ENCODE measurements around the gene KCTD17. TPM values are rescaled to one million over a fixed set of nuclear protein-coding genes. Genes with fewer than 3 reads are reported as not detected.

KCTD17 gene, protein sequence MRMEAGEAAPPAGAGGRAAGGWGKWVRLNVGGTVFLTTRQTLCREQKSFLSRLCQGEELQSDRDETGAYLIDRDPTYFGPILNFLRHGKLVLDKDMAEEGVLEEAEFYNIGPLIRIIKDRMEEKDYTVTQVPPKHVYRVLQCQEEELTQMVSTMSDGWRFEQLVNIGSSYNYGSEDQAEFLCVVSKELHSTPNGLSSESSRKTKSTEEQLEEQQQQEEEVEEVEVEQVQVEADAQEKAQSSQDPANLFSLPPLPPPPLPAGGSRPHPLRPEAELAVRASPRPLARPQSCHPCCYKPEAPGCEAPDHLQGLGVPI
- 17.5 and 24.9 TPM in 2 replicates for total RNA-seq (2014; rRNA removed; shearing (Covaris generic); ENCODE audit: low replicate concordance)

DNA sequence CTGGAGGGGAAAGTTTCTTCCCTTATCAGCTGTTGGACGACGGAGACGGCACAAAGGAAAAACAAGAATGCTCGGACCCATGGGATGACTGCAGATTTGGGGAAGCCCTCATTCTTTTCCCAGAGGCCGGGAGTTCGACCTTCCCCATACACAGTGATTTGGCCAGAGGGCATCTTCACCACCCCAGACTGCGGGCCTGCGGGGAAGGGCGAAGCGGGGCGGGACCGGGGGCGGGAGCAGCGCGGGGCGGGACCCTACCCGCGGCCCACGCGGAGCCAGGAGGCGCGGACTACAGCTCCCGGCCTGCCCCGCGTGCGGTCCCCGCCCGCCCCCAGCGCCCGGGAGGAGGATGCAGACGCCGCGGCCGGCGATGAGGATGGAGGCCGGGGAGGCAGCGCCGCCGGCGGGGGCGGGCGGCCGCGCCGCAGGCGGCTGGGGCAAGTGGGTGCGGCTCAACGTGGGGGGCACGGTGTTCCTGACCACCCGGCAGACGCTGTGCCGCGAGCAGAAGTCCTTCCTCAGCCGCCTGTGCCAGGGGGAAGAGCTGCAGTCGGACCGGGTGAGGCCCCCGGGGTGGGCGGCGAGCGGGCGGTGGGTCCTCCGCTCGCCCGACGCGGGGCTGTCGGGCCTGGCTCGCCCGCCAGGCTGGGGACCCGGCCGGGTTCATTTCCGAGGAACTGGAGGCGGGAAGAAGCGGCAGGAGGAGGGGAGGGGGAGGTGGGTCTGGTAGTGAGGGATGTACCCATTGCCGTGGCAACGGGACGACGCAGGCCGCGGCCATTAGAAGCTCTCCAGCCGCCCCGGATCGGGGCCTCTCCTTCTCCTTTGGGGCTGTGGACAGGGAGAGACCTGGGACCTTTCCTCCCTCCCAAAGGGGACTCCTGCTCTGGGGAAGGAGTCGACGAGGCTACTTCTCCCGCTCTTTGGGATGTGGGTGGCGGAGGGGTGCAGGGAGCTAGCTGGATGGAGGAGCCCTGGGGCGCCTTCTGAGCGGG lies at the start of gene KCTD17:
Gene KCTD17 (plus strand): TSS at position 352 of the 995 bp plus-strand sequence. CDS start 19 bp downstream, at position 371.
- Histone ChIP-seq H3K27ac (ENCODE audit: low read length) (no peak within 1 kb of the TSS), H2AFZ (ENCODE audit: low read length) (peak within 1 kb of the TSS; percentile 98)

DNA sequence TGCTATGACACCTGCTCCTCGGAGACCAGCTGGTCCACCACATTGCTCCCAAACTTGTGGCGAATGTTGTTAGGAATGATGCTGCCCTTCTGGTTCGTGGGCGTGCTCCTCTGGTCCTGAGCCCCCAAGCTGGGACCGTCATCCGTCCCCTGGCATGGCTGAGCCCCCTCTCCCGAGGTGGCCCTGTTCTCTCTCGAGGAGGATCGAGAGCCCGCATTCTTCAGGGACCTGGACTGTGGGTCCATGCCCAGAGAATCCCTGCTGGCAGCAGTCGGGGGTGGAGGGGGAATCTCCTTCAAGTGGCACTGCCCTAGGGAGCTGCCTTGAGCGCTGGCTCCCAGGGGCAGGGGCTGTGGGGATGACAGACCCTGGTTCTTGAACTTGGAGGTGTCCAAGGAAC lies 49.7 kb upstream of the KCTD17 start:
- Histone ChIP-seq H3K79me2 (ENCODE audit: low read length) (no peaks in the 10 kb centered on the region), H3K4me2 (ENCODE audit: low read depth, low read length, poor library complexity, severe bottlenecking) (no peak overlapping the region), H3K27me3 (ENCODE audit: low read length) (0 out of 2 replicates have a peak, but pooled peaks cover 3% of the 10 kb centered on the region), H3K9me3 (ENCODE audit: low read length) (no peaks in the 10 kb centered on the region), H3K9me2 (replicated peaks; ENCODE audit: insufficient read depth, low read length) (no peaks in the 10 kb centered on the region), H3K4me1 (ENCODE audit: low read length) (no peaks in the 10 kb centered on the region), H2AFZ (ENCODE audit: low read length) (no peak overlapping the region), H3K27ac (ENCODE audit: low read length) (no peak overlapping the region), H3K4me3 (ENCODE audit: low read length) (no peak overlapping the region), H4K20me1 (ENCODE audit: insufficient read depth, low read depth, low read length) (no peaks in the 10 kb centered on the region), H3K9ac (ENCODE audit: low read length) (no peak overlapping the region), H3K36me3 (ENCODE audit: insufficient read depth, low read length) (no peaks in the 10 kb centered on the region)
- no peak for DNase-seq

More for the DNA sequence above, at the start of gene KCTD17:
- H3K27me3 ChIP-seq (ENCODE audit: low read length) = no peaks in the 10 kb centered on the region
- H3K36me3 ChIP-seq (ENCODE audit: insufficient read depth, low read length) = no peaks in the 10 kb centered on the region
- H3K9me3 ChIP-seq (ENCODE audit: low read length) = no peaks in the 10 kb centered on the region
- peaks cover 13% of the 10 kb centered on the region for H3K4me1 ChIP-seq (ENCODE audit: low read length)
- peak within 1 kb of the TSS; percentile 91 for H3K4me3 ChIP-seq (ENCODE audit: low read length)
- H4K20me1 ChIP-seq (ENCODE audit: insufficient read depth, low read depth, low read length) = no peaks in the 10 kb centered on the region
- no peaks in the 10 kb centered on the region for H3K79me2 ChIP-seq (ENCODE audit: low read length)
- peak within 1 kb of the TSS; percentile 83 for H3K9ac ChIP-seq (ENCODE audit: low read length)
- DNase-seq = peak; percentile 92
- H3K4me2 ChIP-seq (ENCODE audit: low read depth, low read length, poor library complexity, severe bottlenecking) = peak within 1 kb of the TSS; percentile 92
- H3K9me2 ChIP-seq (replicated peaks; ENCODE audit: insufficient read depth, low read length) = no peaks in the 10 kb centered on the region

DNA sequence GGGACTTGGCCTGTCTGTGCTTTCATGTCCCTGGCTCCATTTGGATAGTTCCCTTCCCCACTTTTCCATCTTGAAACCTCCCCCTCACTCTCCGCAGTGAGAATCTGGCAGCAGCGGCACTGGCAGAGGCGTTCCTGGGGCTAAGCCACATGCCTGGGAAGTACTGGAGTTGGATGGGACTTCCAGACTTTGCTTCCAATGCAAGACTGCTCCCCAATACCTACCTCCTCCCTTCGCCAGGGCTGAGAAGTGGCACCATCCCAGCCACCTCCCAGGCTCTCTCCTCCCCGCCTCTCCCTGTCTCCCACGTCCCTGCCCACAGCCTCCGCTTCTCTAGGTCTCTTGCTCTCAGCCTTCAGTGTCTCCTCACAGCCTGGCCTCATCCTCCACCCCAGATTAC lies 48.9 kb upstream of the KCTD17 start:
- no peak for DNase-seq
- Histone ChIP-seq H3K4me3 (ENCODE audit: low read length) (no peak overlapping the region), H3K4me2 (ENCODE audit: low read depth, low read length, poor library complexity, severe bottlenecking) (no peak overlapping the region), H4K20me1 (ENCODE audit: insufficient read depth, low read depth, low read length) (no peaks in the 10 kb centered on the region), H3K4me1 (ENCODE audit: low read length) (no peaks in the 10 kb centered on the region), H3K36me3 (ENCODE audit: insufficient read depth, low read length) (no peaks in the 10 kb centered on the region), H2AFZ (ENCODE audit: low read length) (no peak overlapping the region), H3K9ac (ENCODE audit: low read length) (no peak overlapping the region), H3K9me2 (replicated peaks; ENCODE audit: insufficient read depth, low read length) (no peaks in the 10 kb centered on the region), H3K27ac (ENCODE audit: low read length) (no peak overlapping the region), H3K9me3 (ENCODE audit: low read length) (no peaks in the 10 kb centered on the region), H3K27me3 (ENCODE audit: low read length) (0 out of 2 replicates have a peak, but pooled peaks cover 3% of the 10 kb centered on the region), H3K79me2 (ENCODE audit: low read length) (no peaks in the 10 kb centered on the region)

DNA sequence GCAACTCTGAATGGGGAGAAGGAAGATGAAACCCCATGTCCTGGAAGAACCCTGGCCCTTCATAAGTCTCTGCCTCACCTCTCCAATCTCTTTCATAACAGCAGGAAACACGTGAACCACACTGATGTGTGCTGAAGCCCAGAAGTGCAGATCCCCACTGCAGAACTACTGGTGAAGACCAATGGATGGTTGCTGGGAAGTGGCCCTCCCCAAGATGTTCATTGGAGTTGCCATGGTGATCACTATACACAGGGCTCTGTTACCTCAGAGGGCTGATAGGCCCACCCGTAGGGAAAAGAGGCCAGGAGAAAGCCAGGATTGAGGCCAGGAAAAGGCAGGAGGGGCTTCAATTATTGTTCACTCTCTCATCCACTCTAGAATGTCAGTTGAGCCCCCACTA lies 43.9 kb upstream of the KCTD17 start:
- H3K27me3 ChIP-seq (ENCODE audit: low read length) = 0 out of 2 replicates have a peak, but pooled peaks cover 3% of the 10 kb centered on the region
- no peaks in the 10 kb centered on the region for H4K20me1 ChIP-seq (ENCODE audit: insufficient read depth, low read depth, low read length)
- no peaks in the 10 kb centered on the region for H3K9me2 ChIP-seq (replicated peaks; ENCODE audit: insufficient read depth, low read length)
- DNase-seq = no peak
- no peak overlapping the region for H3K4me3 ChIP-seq (ENCODE audit: low read length)
- no peaks in the 10 kb centered on the region for H3K36me3 ChIP-seq (ENCODE audit: insufficient read depth, low read length)
- H3K9me3 ChIP-seq (ENCODE audit: low read length) = no peaks in the 10 kb centered on the region
- no peaks in the 10 kb centered on the region for H3K79me2 ChIP-seq (ENCODE audit: low read length)
- no peak overlapping the region for H3K27ac ChIP-seq (ENCODE audit: low read length)
- H3K9ac ChIP-seq (ENCODE audit: low read length) = no peak overlapping the region
- no peaks in the 10 kb centered on the region for H3K4me1 ChIP-seq (ENCODE audit: low read length)
- H3K4me2 ChIP-seq (ENCODE audit: low read depth, low read length, poor library complexity, severe bottlenecking) = no peak overlapping the region
- H2AFZ ChIP-seq (ENCODE audit: low read length) = no peak overlapping the region

DNA sequence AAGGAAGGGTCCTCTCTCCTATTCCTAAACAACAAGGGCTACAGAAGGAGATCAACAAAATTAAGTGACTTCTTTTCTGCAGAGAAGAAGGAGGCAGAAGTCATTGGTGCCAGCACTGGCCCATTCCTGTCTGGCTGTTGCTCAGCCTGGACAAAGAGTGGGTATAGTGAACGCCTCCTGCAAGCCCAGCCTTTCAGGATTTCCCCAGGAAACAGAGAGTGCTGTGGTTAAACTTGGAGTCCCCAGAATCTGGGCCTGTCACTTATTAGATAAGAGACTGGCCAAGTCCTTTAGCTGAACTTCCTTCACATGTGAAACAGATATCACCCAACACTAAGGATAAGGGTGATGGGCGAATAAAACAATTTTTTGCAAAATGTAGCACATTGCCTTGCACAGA lies 43.2 kb upstream of the KCTD17 start:
- Histone ChIP-seq H2AFZ (ENCODE audit: low read length) (no peak overlapping the region), H3K36me3 (ENCODE audit: insufficient read depth, low read length) (no peaks in the 10 kb centered on the region), H3K9me3 (ENCODE audit: low read length) (no peaks in the 10 kb centered on the region), H3K79me2 (ENCODE audit: low read length) (no peaks in the 10 kb centered on the region), H3K9me2 (replicated peaks; ENCODE audit: insufficient read depth, low read length) (no peaks in the 10 kb centered on the region), H4K20me1 (ENCODE audit: insufficient read depth, low read depth, low read length) (no peaks in the 10 kb centered on the region), H3K4me2 (ENCODE audit: low read depth, low read length, poor library complexity, severe bottlenecking) (no peak overlapping the region), H3K27ac (ENCODE audit: low read length) (no peak overlapping the region), H3K4me3 (ENCODE audit: low read length) (no peak overlapping the region), H3K4me1 (ENCODE audit: low read length) (no peaks in the 10 kb centered on the region), H3K27me3 (ENCODE audit: low read length) (0 out of 2 replicates have a peak, but pooled peaks cover 3% of the 10 kb centered on the region), H3K9ac (ENCODE audit: low read length) (no peak overlapping the region)
- no peak for DNase-seq

DNA sequence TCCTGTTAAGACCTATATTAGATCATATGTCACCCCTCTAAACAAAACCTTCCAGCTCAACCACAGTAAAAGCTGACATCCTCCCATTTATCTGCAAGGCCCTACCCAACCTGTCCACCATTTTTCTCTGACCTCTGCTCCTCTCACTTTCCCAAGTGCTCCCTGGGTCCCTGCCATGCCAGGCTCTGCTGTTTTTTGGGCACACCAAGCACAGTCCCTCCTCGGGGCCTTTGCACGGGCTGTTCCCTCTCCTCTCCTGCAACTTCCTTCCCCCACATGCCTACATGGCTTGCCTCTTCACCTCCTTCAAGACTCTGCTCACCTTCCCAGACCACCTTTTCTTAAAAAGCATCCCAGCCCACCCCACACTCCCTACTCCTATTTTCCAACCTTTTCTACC lies 42.1 kb upstream of the KCTD17 start:
- no peak overlapping the region for H3K27ac ChIP-seq (ENCODE audit: low read length)
- H3K27me3 ChIP-seq (ENCODE audit: low read length) = 0 out of 2 replicates have a peak, but pooled peaks cover 3% of the 10 kb centered on the region
- H3K9me2 ChIP-seq (replicated peaks; ENCODE audit: insufficient read depth, low read length) = no peaks in the 10 kb centered on the region
- H2AFZ ChIP-seq (ENCODE audit: low read length) = no peak overlapping the region
- no peak overlapping the region for H3K9ac ChIP-seq (ENCODE audit: low read length)
- no peaks in the 10 kb centered on the region for H4K20me1 ChIP-seq (ENCODE audit: insufficient read depth, low read depth, low read length)
- no peaks in the 10 kb centered on the region for H3K79me2 ChIP-seq (ENCODE audit: low read length)
- no peaks in the 10 kb centered on the region for H3K36me3 ChIP-seq (ENCODE audit: insufficient read depth, low read length)
- H3K4me2 ChIP-seq (ENCODE audit: low read depth, low read length, poor library complexity, severe bottlenecking) = no peak overlapping the region
- no peak for DNase-seq
- H3K4me1 ChIP-seq (ENCODE audit: low read length) = no peaks in the 10 kb centered on the region
- no peaks in the 10 kb centered on the region for H3K9me3 ChIP-seq (ENCODE audit: low read length)
- H3K4me3 ChIP-seq (ENCODE audit: low read length) = no peak overlapping the region

DNA sequence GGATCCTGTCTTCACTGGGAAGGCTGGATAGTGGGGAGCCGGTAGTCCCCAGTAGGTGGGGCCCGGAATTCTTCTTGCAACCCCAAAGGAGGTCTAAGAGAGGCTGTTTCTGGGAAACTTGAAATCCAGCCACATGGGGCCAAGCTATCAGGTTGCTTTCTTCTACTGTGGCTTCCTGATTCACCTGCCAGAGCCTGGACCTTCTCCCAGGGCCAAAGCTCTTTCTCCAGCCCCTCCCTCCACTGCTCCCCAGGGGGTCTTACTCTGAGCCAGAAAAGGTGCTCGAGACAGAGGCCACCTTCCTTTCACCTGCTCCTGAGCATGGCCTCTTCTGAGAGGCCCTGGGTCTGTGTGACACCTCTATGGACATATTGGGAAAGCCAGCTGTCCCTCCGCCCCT lies 41.4 kb upstream of the KCTD17 start:
- H3K9me3 ChIP-seq (ENCODE audit: low read length) = no peaks in the 10 kb centered on the region
- no peak overlapping the region for H3K27ac ChIP-seq (ENCODE audit: low read length)
- no peak overlapping the region for H3K4me3 ChIP-seq (ENCODE audit: low read length)
- no peak overlapping the region for H3K9ac ChIP-seq (ENCODE audit: low read length)
- no peaks in the 10 kb centered on the region for H3K79me2 ChIP-seq (ENCODE audit: low read length)
- H3K4me2 ChIP-seq (ENCODE audit: low read depth, low read length, poor library complexity, severe bottlenecking) = no peak overlapping the region
- H3K36me3 ChIP-seq (ENCODE audit: insufficient read depth, low read length) = no peaks in the 10 kb centered on the region
- H4K20me1 ChIP-seq (ENCODE audit: insufficient read depth, low read depth, low read length) = no peaks in the 10 kb centered on the region
- no peaks in the 10 kb centered on the region for H3K4me1 ChIP-seq (ENCODE audit: low read length)
- no peaks in the 10 kb centered on the region for H3K9me2 ChIP-seq (replicated peaks; ENCODE audit: insufficient read depth, low read length)
- no peak for DNase-seq
- H3K27me3 ChIP-seq (ENCODE audit: low read length) = 0 out of 2 replicates have a peak, but pooled peaks cover 3% of the 10 kb centered on the region
- no peak overlapping the region for H2AFZ ChIP-seq (ENCODE audit: low read length)

DNA sequence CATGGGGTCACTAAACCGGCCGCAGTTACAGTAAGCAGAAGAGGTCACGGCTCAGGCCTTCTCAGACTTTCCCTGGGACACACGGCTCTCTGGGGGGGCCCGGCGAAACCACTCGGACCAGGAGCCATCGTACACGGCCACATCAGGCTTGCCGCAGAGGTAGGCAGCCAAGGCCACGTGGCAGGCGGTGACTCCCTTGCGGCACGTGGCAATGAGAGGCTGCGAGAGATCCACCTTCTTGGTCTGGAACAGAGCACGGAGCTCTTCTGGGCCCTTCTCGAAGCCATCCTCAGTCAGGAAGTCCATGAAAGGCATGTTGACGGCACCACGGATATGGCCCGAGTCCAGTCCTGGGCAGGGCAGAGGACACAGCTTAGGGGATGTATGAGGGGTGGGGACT lies 40.6 kb upstream of the KCTD17 start:
- H3K9me3 ChIP-seq (ENCODE audit: low read length) = no peaks in the 10 kb centered on the region
- no peaks in the 10 kb centered on the region for H3K4me1 ChIP-seq (ENCODE audit: low read length)
- H4K20me1 ChIP-seq (ENCODE audit: insufficient read depth, low read depth, low read length) = no peaks in the 10 kb centered on the region
- no peak overlapping the region for H3K9ac ChIP-seq (ENCODE audit: low read length)
- no peaks in the 10 kb centered on the region for H3K9me2 ChIP-seq (replicated peaks; ENCODE audit: insufficient read depth, low read length)
- H2AFZ ChIP-seq (ENCODE audit: low read length) = no peak overlapping the region
- H3K79me2 ChIP-seq (ENCODE audit: low read length) = no peaks in the 10 kb centered on the region
- no peak overlapping the region for H3K4me3 ChIP-seq (ENCODE audit: low read length)
- no peak overlapping the region for H3K27ac ChIP-seq (ENCODE audit: low read length)
- DNase-seq = no peak
- H3K27me3 ChIP-seq (ENCODE audit: low read length) = 0 out of 2 replicates have a peak, but pooled peaks cover 3% of the 10 kb centered on the region
- no peaks in the 10 kb centered on the region for H3K36me3 ChIP-seq (ENCODE audit: insufficient read depth, low read length)
- no peak overlapping the region for H3K4me2 ChIP-seq (ENCODE audit: low read depth, low read length, poor library complexity, severe bottlenecking)

Measured in Karpas-422 (cell line).